ENCODE results near the gene ZRANB1.

ZRANB1 gene

DNA sequence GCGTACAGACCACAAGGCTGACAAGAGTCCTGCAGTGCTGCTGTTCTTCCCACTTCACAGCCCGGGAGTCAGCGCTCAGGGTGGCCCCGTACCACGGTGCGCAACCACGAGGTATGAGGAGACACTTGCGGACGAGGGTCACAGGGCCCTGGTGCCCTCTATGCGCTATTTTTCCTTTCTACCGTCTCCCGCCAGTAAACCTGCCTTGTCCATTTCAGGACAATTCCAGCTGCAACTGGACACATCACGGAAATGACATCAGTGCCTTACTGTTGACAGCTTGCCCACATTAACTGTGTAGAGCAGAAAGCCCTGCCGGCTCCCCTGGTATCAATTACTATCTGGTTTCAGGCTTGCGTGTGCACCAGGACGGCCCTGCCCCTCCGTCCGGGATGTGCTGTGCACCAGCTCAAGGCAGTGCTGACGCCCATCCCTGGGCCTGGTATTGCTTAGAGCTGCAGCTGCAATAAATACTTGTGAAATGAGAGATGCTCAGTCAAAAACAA, 65.1 kb downstream of the ZRANB1 start:
- H3K27ac Mint-ChIP-seq = no peak overlapping the region

DNA sequence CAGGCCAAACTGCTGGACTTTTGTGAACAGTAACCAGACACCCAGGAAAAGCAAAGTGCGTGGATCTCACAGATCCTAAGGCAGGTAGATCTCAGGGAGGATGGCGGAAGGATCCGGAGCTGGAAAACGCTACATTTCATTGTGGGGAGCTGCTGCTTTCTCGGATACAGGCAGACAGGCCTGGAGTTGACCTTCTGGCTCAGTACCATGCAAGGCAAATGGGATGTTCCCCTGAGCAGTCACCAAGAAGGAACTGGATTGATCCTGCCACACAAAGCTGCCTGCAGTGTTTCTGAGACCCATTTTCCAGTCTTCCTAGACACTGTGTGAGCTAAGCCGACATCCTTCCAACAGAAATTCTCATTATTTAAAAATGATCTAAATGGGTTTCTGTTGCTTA, 65.5 kb downstream of the ZRANB1 start:
- Mint-ChIP-seq H3K4me3 (no peak overlapping the region), H3K9me3 (no peaks in the 10 kb centered on the region), H3K4me1 (ENCODE audit: low read depth) (no peaks in the 10 kb centered on the region), H3K27ac (no peak overlapping the region), H3K36me3 (ENCODE audit: low read depth) (no peaks in the 10 kb centered on the region), H3K27me3 (ENCODE audit: low read depth) (peaks cover 6% of the 10 kb centered on the region)

More for the DNA sequence above, 65.1 kb downstream of the ZRANB1 start:
- Mint-ChIP-seq H3K9me3 (no peaks in the 10 kb centered on the region), H3K4me1 (ENCODE audit: low read depth) (no peaks in the 10 kb centered on the region), H3K27me3 (ENCODE audit: low read depth) (peaks cover 6% of the 10 kb centered on the region), H3K4me3 (no peak overlapping the region), H3K36me3 (ENCODE audit: low read depth) (no peaks in the 10 kb centered on the region)

DNA sequence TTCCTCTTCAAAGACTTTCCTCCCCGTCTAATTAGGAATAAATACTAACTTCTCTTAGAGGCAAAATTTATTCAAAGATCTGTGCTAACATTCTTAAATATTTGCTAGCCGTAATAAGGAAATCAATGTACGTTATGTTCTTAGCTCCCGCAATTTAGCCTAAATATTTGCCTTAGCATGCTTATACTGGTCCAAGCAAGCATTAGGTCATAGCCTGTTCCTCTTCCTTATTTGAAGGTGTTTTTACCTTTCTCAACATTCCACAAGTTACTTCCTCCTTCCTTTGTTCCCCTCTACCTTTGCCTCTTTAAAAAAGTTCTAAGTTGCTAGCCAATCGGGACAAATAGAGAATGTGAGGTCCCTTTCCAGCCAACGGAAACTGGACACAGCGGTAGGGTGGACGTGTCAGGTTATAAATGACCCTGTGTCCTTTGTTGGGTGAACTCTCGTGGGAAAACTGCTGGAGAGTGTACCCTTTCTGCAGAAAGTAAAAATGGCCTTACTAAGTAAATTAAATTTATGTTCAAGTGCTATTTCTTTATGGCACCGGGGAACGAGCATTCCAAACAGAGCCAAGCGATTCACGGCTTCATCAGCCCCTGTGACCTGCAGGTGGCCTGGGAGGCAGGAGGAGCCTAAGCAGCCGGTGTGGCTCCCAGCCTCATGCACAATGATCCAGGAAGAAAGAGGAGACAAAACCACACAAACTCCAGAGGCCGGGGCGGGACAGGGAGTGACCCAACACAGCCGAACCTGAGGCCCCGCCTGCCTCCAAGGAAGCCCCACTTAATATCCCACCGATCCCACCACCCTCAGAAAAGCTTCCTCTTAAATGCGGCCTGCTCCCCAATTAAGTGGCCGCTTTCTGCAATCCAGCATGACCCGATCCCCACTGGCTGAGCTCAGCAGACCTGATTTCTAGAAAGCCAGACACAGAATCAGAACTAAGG, 67.0 kb downstream of the ZRANB1 start:
- Mint-ChIP-seq H3K4me3 (no peak overlapping the region), H3K27ac (no peak overlapping the region)

DNA sequence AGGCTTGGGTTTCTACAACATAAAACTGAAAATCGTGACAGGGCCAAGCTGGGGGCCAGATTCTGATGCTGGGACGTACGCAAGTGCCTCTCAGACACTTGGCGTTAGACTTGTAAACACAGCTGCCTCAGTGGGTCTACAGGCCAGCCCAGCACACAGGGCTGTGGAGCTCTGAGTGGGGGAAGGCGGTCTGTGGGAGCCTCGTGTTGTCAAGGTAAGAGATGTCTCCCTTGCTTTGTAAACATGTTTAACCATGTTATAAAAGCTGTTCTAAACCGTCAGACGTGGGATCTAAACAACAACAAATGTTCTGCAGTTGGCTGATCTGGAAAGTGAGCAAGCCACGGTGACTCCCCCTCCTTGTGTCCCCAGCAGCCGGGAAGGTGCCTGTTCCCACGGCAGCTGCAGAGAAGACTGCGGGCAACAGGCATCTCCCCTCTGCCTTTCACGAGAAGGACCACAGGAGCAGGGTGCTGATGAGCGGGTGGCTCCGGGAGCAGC, 67.8 kb downstream of the ZRANB1 start:
- H3K4me3 Mint-ChIP-seq = no peak overlapping the region
- peaks cover 6% of the 10 kb centered on the region for H3K4me1 Mint-ChIP-seq (ENCODE audit: low read depth)
- H3K27ac Mint-ChIP-seq = no peak overlapping the region
- H3K27me3 Mint-ChIP-seq (ENCODE audit: low read depth) = peaks cover 12% of the 10 kb centered on the region
- H3K9me3 Mint-ChIP-seq = no peaks in the 10 kb centered on the region
- no peaks in the 10 kb centered on the region for H3K36me3 Mint-ChIP-seq (ENCODE audit: low read depth)

More for the DNA sequence above, 67.0 kb downstream of the ZRANB1 start:
- H3K4me1 Mint-ChIP-seq (ENCODE audit: low read depth) = peaks cover 2% of the 10 kb centered on the region
- H3K27me3 Mint-ChIP-seq (ENCODE audit: low read depth) = peaks cover 9% of the 10 kb centered on the region
- H3K9me3 Mint-ChIP-seq = no peaks in the 10 kb centered on the region
- no peaks in the 10 kb centered on the region for H3K36me3 Mint-ChIP-seq (ENCODE audit: low read depth)

DNA sequence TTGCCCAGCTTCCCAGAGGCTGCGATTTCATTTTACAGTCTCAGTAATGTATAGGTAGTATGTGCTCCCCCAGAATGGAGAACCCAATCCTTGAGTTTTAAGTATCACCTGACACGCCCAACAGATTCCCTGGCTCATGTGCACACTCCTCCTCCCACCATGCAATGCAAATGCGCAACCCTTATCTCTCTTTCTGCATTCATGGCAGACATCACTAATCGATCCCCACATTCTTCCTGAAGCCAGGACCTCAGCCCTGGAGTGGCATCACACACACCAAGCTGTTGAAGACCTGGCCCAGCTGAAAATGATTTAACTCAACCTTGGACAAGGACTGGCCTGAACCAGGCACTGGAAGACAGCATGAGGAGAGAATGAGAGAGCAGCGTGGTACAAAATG, 68.4 kb downstream of the ZRANB1 start:
- Mint-ChIP-seq H3K4me3 (no peak overlapping the region), H3K9me3 (no peaks in the 10 kb centered on the region), H3K27ac (no peak overlapping the region), H3K4me1 (ENCODE audit: low read depth) (peaks cover 13% of the 10 kb centered on the region), H3K36me3 (ENCODE audit: low read depth) (no peaks in the 10 kb centered on the region), H3K27me3 (ENCODE audit: low read depth) (peaks cover 12% of the 10 kb centered on the region)

DNA sequence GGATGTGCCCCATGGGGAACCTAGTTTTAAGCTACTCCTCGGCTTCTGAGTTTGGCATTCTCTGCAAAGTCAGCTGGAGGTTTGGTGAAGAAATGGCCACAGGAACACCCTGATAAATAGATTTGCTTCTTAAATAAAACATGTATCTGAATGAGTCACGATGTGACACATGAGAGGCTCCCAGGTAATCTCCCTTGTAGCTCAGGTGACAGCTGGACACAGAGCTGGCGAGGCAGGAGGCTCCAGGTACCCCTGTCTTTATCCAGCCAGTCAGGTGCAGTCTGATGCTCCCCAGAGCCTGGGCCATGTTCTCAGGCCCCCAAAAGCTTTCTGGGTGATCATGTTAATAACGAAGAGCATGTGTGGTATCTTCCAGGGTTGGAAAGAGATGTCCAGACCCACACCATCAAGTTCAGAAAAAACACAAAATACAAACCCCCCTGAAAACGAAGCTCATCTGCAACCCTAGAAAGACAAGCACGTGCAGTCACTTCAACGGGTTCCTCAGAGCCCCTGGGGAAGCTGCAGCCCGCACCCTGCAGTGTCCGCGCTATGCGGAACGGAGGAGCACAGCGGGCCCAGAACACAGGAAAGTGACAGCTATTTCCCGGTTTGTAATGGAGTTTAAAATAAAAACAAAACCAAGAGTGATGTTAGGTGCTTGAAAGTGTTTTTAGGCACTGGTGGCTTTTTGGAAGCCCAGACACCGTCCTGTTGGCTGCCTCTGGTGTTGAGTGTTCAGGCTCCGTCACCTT, 69.4 kb downstream of the ZRANB1 start:
- Mint-ChIP-seq H3K9me3 (no peaks in the 10 kb centered on the region), H3K36me3 (ENCODE audit: low read depth) (no peaks in the 10 kb centered on the region), H3K4me3 (no peak overlapping the region), H3K27ac (no peak overlapping the region), H3K4me1 (ENCODE audit: low read depth) (peaks cover 15% of the 10 kb centered on the region), H3K27me3 (ENCODE audit: low read depth) (peaks cover 15% of the 10 kb centered on the region)

DNA sequence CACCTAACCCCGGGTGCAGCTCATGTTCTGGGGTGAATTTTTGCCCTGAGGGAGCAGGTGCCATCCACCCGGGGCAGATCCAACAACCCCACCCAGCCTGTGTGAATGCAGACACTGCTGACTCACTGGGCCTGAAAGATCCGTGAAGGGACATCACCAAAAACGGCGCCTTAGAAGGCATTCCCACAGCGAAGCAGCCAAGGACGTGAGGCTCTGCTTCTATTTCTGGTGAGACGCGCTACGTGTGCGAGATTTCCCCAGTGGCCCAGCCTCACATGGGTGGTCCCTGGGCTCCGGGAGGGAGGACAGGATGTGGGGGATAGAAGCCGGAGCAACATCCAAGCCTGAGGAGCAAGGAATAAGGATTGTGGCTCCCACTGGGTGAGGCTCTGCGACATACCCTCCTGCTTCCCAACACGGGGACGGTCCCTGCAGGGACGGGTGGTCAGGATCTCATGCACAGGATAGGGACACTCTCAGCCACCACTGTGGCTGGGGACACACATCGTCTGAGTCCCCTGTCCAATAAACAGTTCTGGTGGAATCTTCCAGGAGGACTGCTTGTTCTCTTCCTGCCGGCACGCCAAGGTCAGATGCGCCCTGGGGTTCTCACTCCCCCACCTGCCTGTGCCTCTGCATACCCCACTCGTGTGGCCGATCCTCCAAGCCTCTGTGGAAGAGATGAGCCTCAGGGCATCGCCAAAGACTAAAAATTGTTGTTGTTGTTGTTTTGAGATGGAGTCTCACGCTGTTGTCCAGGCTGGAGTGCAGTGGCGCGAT, 70.2 kb downstream of the ZRANB1 start:
- Mint-ChIP-seq H3K4me3 (no peak overlapping the region), H3K4me1 (ENCODE audit: low read depth) (peaks cover 15% of the 10 kb centered on the region), H3K36me3 (ENCODE audit: low read depth) (no peaks in the 10 kb centered on the region), H3K27ac (no peak overlapping the region), H3K9me3 (no peaks in the 10 kb centered on the region), H3K27me3 (ENCODE audit: low read depth) (peaks cover 15% of the 10 kb centered on the region)

DNA sequence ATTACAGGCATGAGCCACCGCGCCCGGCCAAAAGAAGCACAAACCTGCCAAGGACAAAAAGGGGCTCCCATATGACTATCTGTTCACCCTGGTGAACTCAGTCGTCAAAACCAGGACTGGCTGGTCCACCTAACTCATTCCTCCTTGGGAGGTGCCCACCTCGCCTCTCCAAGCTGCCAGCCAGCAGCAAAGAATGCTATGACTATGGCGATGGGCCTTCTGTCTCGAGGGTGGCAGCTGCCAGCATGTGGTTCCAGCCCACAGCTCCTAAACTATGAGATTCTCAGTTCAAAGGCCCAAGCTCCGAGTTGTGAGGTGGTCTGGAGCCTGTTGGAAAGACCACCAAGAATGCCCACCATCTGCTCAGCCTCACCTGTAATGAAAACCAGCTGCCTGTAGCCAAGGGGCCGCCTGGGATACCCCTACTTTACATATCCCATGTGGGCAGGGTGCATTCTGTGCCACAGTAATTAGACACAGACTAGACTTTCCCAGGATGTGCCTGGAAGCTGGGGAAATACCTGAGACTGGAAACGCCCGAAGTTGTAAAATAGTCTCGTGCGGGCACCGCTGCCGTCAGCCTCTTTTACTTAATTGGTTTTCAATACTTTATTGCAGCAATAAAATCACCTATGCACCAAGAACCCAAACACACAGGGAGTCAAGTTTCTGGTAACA, 71.1 kb downstream of the ZRANB1 start:
- peaks cover 15% of the 10 kb centered on the region for H3K4me1 Mint-ChIP-seq (ENCODE audit: low read depth)
- H3K9me3 Mint-ChIP-seq = no peaks in the 10 kb centered on the region
- H3K4me3 Mint-ChIP-seq = no peak overlapping the region
- H3K36me3 Mint-ChIP-seq (ENCODE audit: low read depth) = no peaks in the 10 kb centered on the region
- peaks cover 15% of the 10 kb centered on the region for H3K27me3 Mint-ChIP-seq (ENCODE audit: low read depth)
- H3K27ac Mint-ChIP-seq = no peak overlapping the region

DNA sequence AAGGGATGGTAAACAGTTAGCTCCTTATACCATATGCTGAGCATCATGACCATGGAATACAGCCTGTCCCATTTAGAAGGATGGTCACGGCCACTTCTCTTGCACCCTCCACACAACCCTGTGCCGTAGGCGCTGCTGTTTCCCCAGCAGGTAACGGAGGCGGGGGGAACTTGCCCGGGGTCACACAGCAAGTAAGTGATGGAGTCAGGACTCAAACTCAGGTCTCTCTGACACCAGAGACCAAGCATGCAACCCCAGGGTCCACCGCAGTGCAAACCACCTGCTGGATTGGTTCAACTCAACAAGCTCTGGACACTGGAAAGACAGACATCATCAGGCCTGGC, 71.6 kb downstream of the ZRANB1 start:
- no peaks in the 10 kb centered on the region for H3K36me3 Mint-ChIP-seq (ENCODE audit: low read depth)
- H3K4me1 Mint-ChIP-seq (ENCODE audit: low read depth) = peaks cover 15% of the 10 kb centered on the region
- no peaks in the 10 kb centered on the region for H3K9me3 Mint-ChIP-seq
- peaks cover 15% of the 10 kb centered on the region for H3K27me3 Mint-ChIP-seq (ENCODE audit: low read depth)
- no peak overlapping the region for H3K27ac Mint-ChIP-seq
- no peak overlapping the region for H3K4me3 Mint-ChIP-seq

DNA sequence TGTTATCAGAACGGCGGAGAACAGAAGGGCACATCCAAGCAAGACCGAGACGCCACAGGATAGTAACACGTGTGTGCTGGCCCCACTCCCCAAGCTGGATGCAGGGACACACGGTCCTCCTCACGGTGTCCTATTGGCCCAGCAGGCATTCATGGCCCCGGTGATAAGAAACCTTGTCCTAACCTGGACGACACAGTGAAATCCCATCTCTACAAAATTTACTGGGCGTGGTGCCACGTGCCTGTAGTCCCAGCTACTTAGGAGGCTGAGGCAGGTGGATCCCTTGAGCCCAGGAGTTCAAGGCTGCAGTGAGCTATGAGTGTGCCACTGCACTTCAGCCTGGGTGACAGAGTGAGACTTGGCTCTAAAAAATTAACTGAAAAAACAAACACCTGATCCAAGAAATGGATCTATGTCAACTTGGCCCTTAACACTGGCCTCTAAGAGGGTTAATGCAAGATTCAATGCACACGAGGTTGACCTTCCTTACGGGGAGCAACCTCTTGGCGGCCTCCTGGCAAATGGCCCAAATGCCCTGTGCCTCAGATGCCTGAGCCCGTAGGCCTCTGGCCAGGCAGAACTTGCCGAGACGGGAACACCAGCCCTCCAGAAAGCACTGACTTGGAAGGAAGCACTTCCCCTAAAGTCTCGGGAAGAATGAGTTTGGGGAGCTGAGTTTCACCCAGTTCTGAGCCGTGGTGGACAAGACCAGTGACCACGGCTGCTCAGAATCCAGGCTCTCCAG, 72.3 kb downstream of the ZRANB1 start:
- no peaks in the 10 kb centered on the region for H3K9me3 Mint-ChIP-seq
- H3K27me3 Mint-ChIP-seq (ENCODE audit: low read depth) = peaks cover 15% of the 10 kb centered on the region
- no peak overlapping the region for H3K4me3 Mint-ChIP-seq
- H3K27ac Mint-ChIP-seq = no peak overlapping the region
- no peaks in the 10 kb centered on the region for H3K36me3 Mint-ChIP-seq (ENCODE audit: low read depth)
- H3K4me1 Mint-ChIP-seq (ENCODE audit: low read depth) = peaks cover 15% of the 10 kb centered on the region

DNA sequence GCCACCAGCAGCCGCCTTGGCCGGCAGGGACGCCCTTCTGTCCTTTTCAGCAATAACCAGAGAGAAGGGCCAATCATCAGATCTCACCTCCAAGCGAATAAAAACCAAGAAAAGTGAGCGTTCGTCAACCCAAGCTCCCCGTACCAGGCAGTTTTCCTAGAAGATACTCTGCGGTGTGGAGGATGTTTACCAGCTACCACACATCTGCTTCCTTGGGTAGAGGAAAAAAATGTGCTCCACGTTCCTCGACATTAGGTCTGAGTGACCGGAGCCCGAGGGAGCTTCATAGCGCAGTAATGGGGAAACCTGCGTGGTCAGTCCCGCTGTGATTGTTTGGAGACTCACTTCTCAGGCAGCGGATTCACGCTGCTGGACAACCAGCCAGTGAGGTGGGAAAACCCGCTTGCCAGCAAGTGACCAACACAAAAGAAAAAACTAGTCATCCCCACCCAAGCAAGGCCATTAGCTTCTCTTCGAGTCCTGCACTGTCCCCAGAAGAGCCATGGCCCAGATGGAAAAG, 73.0 kb downstream of the ZRANB1 start:
- Mint-ChIP-seq H3K36me3 (ENCODE audit: low read depth) (no peaks in the 10 kb centered on the region), H3K27ac (no peak overlapping the region), H3K4me1 (ENCODE audit: low read depth) (peaks cover 15% of the 10 kb centered on the region), H3K4me3 (no peak overlapping the region), H3K9me3 (no peaks in the 10 kb centered on the region), H3K27me3 (ENCODE audit: low read depth) (peaks cover 15% of the 10 kb centered on the region)

DNA sequence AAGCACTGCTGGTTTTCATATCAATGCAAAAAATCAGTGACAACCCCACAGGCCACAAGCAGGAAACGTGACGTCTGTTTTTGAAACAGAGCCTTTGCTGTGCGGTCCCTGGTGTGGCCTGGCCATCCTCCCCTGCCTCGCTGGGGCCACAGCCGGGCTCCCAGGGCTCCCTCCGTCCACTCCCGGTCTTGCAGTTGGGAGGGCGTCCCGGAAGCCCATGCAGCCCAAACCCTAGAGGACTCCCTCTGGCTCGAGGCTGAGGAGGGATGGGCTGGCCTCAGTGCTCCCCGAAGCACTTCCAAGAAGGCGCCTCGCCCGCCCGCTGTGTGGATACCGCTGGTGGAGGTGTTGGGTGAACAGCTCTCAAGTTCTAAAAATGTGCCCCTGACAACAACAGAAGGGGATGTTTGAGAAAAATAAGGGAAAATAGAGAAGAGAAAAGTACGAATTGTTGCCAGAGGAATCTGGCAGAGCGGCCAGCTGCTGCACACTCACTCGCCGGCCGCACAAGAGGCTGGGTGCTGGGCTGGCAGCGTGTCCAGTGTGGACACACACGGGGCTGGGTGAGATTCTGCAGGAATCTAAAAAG, 73.5 kb downstream of the ZRANB1 start:
- Mint-ChIP-seq H3K4me3 (no peak overlapping the region), H3K4me1 (ENCODE audit: low read depth) (peaks cover 15% of the 10 kb centered on the region), H3K36me3 (ENCODE audit: low read depth) (no peaks in the 10 kb centered on the region), H3K27me3 (ENCODE audit: low read depth) (peaks cover 13% of the 10 kb centered on the region), H3K27ac (no peak overlapping the region), H3K9me3 (no peaks in the 10 kb centered on the region)

DNA sequence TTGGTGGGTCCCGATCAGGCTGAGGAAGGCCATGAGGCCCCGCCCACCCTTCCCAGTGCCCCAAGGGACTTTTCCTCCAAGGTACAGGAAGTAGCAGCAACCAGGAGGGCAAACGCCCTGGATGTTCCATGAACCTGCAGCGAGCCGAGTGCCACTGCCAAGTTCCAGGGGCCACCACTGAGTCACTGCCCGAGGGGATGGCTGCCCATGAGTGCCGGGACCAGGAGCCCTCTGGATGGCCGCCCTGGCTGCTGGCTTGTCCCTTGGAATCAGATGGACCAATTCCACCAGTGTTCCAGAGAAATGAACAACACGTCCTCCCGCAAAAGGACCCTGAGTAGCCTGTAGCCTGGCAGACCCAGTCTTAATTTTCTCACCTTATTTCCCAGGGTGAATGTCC, 74.2 kb downstream of the ZRANB1 start:
- Mint-ChIP-seq H3K9me3 (no peaks in the 10 kb centered on the region), H3K4me3 (no peak overlapping the region), H3K4me1 (ENCODE audit: low read depth) (peaks cover 15% of the 10 kb centered on the region), H3K27ac (no peak overlapping the region), H3K36me3 (ENCODE audit: low read depth) (no peaks in the 10 kb centered on the region), H3K27me3 (ENCODE audit: low read depth) (peaks cover 9% of the 10 kb centered on the region)
